ENCODE results near the gene TMEM175.

DNA sequence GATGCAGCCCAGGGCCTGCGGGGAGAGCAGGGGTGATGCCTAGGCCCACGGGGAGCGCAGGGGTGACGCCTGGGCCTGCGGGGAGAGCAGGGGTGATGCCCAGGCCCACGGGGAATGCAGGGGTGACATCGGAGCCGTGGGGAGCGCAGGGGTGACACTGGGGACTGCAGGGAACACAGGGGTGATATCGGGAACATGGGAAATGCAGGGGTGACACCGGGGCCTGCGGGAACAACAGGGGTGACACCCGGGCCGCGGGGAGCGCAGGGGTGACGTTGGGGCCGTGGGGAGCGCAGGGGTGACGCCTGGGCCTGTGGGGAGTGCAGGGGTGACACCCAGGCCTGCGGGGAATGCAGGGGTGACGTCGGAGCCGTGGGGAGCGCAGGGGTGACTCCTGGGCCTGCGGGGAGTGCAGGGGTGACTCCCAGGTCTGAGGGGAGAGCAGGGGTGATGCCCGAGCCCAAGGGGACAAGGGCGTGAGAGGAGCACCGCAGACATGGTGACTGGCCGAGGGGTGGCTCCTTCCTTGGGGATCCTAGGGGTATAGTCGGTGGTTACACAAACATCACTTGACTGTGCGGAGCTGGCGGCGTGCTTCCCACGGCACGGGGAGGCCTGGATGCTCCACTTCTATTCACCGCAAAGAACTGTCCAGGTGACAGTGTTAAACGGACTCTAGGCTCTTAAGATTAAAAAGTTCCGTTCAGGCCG lies 38.1 kb upstream of the TMEM175 start:
- TF ChIP-seq, protein P1, sequence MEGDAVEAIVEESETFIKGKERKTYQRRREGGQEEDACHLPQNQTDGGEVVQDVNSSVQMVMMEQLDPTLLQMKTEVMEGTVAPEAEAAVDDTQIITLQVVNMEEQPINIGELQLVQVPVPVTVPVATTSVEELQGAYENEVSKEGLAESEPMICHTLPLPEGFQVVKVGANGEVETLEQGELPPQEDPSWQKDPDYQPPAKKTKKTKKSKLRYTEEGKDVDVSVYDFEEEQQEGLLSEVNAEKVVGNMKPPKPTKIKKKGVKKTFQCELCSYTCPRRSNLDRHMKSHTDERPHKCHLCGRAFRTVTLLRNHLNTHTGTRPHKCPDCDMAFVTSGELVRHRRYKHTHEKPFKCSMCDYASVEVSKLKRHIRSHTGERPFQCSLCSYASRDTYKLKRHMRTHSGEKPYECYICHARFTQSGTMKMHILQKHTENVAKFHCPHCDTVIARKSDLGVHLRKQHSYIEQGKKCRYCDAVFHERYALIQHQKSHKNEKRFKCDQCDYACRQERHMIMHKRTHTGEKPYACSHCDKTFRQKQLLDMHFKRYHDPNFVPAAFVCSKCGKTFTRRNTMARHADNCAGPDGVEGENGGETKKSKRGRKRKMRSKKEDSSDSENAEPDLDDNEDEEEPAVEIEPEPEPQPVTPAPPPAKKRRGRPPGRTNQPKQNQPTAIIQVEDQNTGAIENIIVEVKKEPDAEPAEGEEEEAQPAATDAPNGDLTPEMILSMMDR (optimal IDR thresholded peaks at IDR 0.05 in 1 of 3, IDR thresholded peaks at IDR 0.05 in 1 of 3, conservative IDR thresholded peaks at IDR 0.05 in 1 of 3; ENCODE audit: extremely low read depth in 1 of 3, insufficient read depth in 2 of 3, low read length in 3 of 3): no peak
- no peak for TF ChIP-seq EZH2 (IDR thresholded peaks at IDR 0.05; ENCODE audit: low read length)
